Measurements from ENCODE around the gene MRPL23. TPM values are rescaled to one million over a fixed set of nuclear protein-coding genes. Genes with fewer than 3 reads are reported as not detected.

MRPL23 gene
- total RNA-seq, 1 donor from 2014 or later = 60.8 TPM

GRCh38 chr11:1930462-1930830 lies 16.7 kb upstream of the MRPL23 start:
- no peak for DNase-seq (ENCODE audit: low read depth, low spot score)
- no peak for TF ChIP-seq CTCF (conservative IDR thresholded peaks at IDR 0.05)
- no peaks in the 10 kb centered on the region for H3K27me3 Mint-ChIP-seq (ENCODE audit: low read depth)
- H3K4me1 Mint-ChIP-seq = peaks cover 21% of the 10 kb centered on the region
- H3K27ac Mint-ChIP-seq (ENCODE audit: unreplicated experiment) = no peak overlapping the region
- H3K4me3 Mint-ChIP-seq = no peak overlapping the region
- H3K9me3 Mint-ChIP-seq = peaks cover 5% of the 10 kb centered on the region
- H3K36me3 Mint-ChIP-seq (ENCODE audit: low read depth) = no peaks in the 10 kb centered on the region

- Mint-ChIP-seq H3K36me3 (ENCODE audit: low read depth) (no peaks in the 10 kb centered on the region), H3K4me3 (no peak overlapping the region), H3K27me3 (ENCODE audit: low read depth) (no peaks in the 10 kb centered on the region), H3K27ac (ENCODE audit: unreplicated experiment) (peak overlapping the region; percentile 44), H3K4me1 (peaks cover 20% of the 10 kb centered on the region), H3K9me3 (peaks cover 5% of the 10 kb centered on the region)
- TF ChIP-seq CTCF (conservative IDR thresholded peaks at IDR 0.05) = no peak
- DNase-seq (ENCODE audit: low read depth, low spot score) = no peak
Observed at GRCh38 chr11:1931341-1932104, 15.6 kb upstream of the MRPL23 start.

GRCh38 chr11:1932105-1932480 lies 15.0 kb upstream of the MRPL23 start:
- DNase-seq (ENCODE audit: low read depth, low spot score) = no peak
- peaks cover 5% of the 10 kb centered on the region for H3K9me3 Mint-ChIP-seq
- H3K27me3 Mint-ChIP-seq (ENCODE audit: low read depth) = no peaks in the 10 kb centered on the region
- H3K4me1 Mint-ChIP-seq = peaks cover 17% of the 10 kb centered on the region
- no peaks in the 10 kb centered on the region for H3K36me3 Mint-ChIP-seq (ENCODE audit: low read depth)
- H3K4me3 Mint-ChIP-seq = no peak overlapping the region
- H3K27ac Mint-ChIP-seq (ENCODE audit: unreplicated experiment) = peak overlapping the region; percentile 44
- TF ChIP-seq CTCF (conservative IDR thresholded peaks at IDR 0.05) = no peak

GRCh38 chr11:1932681-1933080 lies 14.5 kb upstream of the MRPL23 start:
- DNase-seq (ENCODE audit: low read depth, low spot score) = no peak
- no peak overlapping the region for H3K27ac Mint-ChIP-seq (ENCODE audit: unreplicated experiment)
- H3K4me1 Mint-ChIP-seq = peaks cover 17% of the 10 kb centered on the region
- no peaks in the 10 kb centered on the region for H3K27me3 Mint-ChIP-seq (ENCODE audit: low read depth)
- no peak overlapping the region for H3K4me3 Mint-ChIP-seq
- H3K36me3 Mint-ChIP-seq (ENCODE audit: low read depth) = no peaks in the 10 kb centered on the region
- no peak for TF ChIP-seq CTCF (conservative IDR thresholded peaks at IDR 0.05)
- peaks cover 5% of the 10 kb centered on the region for H3K9me3 Mint-ChIP-seq

GRCh38 chr11:1933416-1934334 lies 13.5 kb upstream of the MRPL23 start:
- H3K9me3 Mint-ChIP-seq = peaks cover 5% of the 10 kb centered on the region
- TF ChIP-seq CTCF (conservative IDR thresholded peaks at IDR 0.05) = no peak
- DNase-seq (ENCODE audit: low read depth, low spot score) = no peak
- no peaks in the 10 kb centered on the region for H3K36me3 Mint-ChIP-seq (ENCODE audit: low read depth)
- H3K4me3 Mint-ChIP-seq = no peak overlapping the region
- no peaks in the 10 kb centered on the region for H3K27me3 Mint-ChIP-seq (ENCODE audit: low read depth)
- peaks cover 17% of the 10 kb centered on the region for H3K4me1 Mint-ChIP-seq
- peak overlapping the region; percentile 35 for H3K27ac Mint-ChIP-seq (ENCODE audit: unreplicated experiment)
